Muscle layer of colon (tissue), 2 donors: ENCODE measurements around the gene ARID4B.

Experiments used
- H3K27ac ChIP-seq: one replicate; pipeline ENCODE4 v1.7.0; 2013; ENCODE audit warnings: low read depth, mild to moderate bottlenecking, low read length, moderate library complexity
- H3K27me3 ChIP-seq, 2 donors: one replicate each; pipeline ENCODE4 v1.7.0; 2013; ENCODE audit warnings: low read length in 2 of 2, mild to moderate bottlenecking in 2 of 2; ENCODE audit not compliant: insufficient read depth in 2 of 2, control insufficient read depth in 1 of 2
- H3K36me3 ChIP-seq: one replicate; pipeline ENCODE4 v1.7.0; 2013; ENCODE audit warnings: mild to moderate bottlenecking, low read length; ENCODE audit not compliant: insufficient read depth
- H3K4me1 ChIP-seq: one replicate; pipeline ENCODE4 v1.7.0; 2013; ENCODE audit warnings: mild to moderate bottlenecking, low read length; ENCODE audit not compliant: insufficient read depth
- H3K4me3 ChIP-seq, 2 donors: one replicate each; pipeline ENCODE4 v1.7.0; 2013; ENCODE audit warnings: low read length in 2 of 2, low read depth in 1 of 2, mild to moderate bottlenecking in 1 of 2, moderate library complexity in 1 of 2
- H3K9ac ChIP-seq: one replicate; pipeline ENCODE4 v1.7.0; 2013; ENCODE audit warnings: low read length
- H3K9me3 ChIP-seq: one replicate; pipeline ENCODE4 v1.7.0; 2013; ENCODE audit warnings: mild to moderate bottlenecking, low read length
- donor health status: abdominal sarcoma.
- donor health status: Adenocarcinoma of cecum.

Gene ARID4B

GRCh38 chr1:235130766-235131270, 197.2 kb downstream of the ARID4B start:
- Histone ChIP-seq H3K27ac (no peak overlapping the region), H3K4me1 (peaks cover 16% of the 10 kb centered on the region), H3K9me3 (no peaks in the 10 kb centered on the region), H3K36me3 (peaks cover 15% of the 10 kb centered on the region), H3K27me3 (no peaks in the 10 kb centered on the region), H3K9ac (no peak overlapping the region), H3K4me3 (no peak overlapping the region)

DNA sequence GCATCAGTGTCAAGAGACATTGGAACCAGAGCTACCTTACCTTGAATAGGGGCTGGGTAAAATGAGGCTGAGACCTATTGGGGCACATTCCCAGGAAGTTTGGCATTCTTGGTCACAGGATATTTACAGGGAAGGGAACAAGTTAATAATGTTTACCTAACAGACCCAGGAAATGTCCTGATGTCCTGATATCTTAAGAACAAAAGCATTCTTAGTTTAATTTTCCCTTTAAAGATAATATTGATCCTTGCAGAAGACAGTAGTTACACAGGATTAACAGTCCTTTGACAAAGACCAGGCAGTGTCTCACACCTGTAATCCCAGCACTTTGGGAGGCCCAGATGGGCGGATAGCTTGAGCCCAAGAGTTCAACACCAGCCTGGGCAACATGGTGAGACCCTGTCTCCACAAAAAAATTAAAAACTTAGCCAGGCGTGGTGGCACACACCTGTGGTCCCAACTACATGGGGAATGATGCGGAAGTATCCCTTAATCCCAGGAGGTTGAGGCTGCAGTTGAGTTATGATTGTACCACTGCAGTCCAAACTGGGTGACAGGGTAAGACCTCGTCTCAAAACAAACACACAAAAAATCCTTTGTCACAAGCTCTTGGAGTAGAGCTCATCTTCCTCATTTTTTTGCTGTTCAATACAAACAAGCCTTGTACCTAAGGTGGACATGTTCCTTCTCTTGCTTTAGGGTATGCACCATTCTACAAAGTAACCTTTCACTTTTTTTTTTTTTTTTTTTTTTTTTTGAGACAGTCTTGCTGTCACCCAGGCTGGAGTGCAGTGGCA, 198.0 kb downstream of the ARID4B start:
- H3K9me3 ChIP-seq: no peaks in the 10 kb centered on the region
- peaks cover 16% of the 10 kb centered on the region for H3K4me1 ChIP-seq
- no peak overlapping the region for H3K4me3 ChIP-seq
- H3K27ac ChIP-seq: no peak overlapping the region
- H3K27me3 ChIP-seq: no peaks in the 10 kb centered on the region
- peaks cover 8% of the 10 kb centered on the region for H3K36me3 ChIP-seq
- H3K9ac ChIP-seq: no peak overlapping the region

DNA sequence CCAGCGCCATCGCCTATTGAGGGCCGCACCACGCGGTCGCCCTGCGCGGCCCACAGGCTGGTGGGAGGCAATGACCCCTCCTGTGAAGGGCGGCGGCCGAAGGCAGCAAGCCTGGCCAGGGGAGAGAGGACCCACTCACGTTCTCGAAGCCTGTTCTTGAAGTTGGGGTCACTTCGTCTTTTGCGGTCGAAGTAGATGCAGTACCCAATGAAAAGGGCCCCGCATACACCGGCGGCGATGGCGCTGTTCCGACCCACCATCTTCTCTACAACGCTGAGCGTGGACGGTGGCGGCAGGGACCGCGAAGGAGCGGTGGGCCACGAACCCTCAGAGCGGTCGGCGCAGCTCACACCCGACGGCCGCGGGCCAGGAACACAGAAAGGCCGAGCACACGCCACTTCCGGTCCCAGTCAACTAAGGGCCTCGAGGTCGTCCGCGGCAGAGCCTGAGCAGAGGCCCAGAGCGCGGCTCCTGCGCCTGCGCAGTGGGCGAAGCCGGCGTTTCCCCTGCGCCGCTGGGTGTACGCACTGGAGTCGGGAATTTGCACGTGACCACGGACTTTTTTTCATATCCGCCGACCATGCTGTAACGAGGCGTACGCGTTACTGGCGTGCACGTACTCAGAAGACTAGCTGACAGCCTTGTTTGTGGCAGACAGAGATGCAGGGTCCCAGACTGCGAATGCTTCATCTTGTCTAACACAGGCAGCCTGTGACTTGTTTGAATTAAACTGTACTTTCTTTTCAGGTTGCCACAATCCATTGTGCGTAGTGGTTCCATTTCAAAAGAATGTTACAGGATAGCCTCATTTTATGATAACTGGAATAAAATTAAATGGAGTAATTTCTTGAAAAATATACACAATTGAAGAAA, 199.3 kb downstream of the ARID4B start, which contains the start of gene TOMM20:
Gene TOMM20 (minus strand): TSS at position 382 of the 873 bp plus-strand sequence. CDS start 122 bp downstream, at position 260.
- Histone ChIP-seq H3K27ac (peak within 1 kb of the TSS; percentile 90), H3K27me3 (no peaks in the 10 kb centered on the region), H3K4me1 (peaks cover 16% of the 10 kb centered on the region), H3K9ac (peak within 1 kb of the TSS; percentile 79), H3K9me3 (no peaks in the 10 kb centered on the region), H3K4me3 (peak within 1 kb of the TSS; percentile 90 to 95), H3K36me3 (peaks cover 8% of the 10 kb centered on the region)

- H3K9me3 ChIP-seq: no peaks in the 10 kb centered on the region
- peaks cover 16% of the 10 kb centered on the region for H3K4me1 ChIP-seq
- H3K27me3 ChIP-seq: no peaks in the 10 kb centered on the region
Observed at GRCh38 chr1:235127732-235128455, 200.1 kb downstream of the ARID4B start.

DNA sequence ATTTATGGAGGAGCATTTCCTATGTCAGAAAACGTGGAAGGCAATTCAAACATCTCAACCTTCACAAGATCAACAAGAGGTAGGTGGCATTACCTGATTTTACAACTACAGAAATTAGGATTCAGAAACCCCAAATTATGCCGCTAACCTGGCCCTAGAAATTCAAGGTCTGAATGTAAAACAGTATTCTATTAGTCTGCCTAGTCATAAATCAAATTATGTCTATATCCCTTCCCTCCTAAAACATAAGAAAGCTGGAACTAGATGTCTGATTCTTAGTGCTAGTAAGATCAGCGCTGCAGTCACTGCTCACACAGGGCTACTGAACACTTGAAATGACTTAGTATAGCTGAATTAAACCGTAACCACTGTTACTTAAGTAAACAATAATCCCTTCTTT, 200.8 kb downstream of the ARID4B start:
- Histone ChIP-seq H3K36me3 (no peaks in the 10 kb centered on the region), H3K4me3 (peak overlapping the region; percentile 90 to 95), H3K4me1 (peaks cover 23% of the 10 kb centered on the region), H3K27me3 (no peaks in the 10 kb centered on the region), H3K27ac (no peak overlapping the region), H3K9me3 (no peaks in the 10 kb centered on the region), H3K9ac (peak overlapping the region; percentile 79)

More at GRCh38 chr1:235127732-235128455, 200.1 kb downstream of the ARID4B start:
- Histone ChIP-seq H3K27ac (peak overlapping the region; percentile 86), H3K36me3 (peaks cover 3% of the 10 kb centered on the region), H3K4me3 (peak overlapping the region; percentile 90 to 95), H3K9ac (peak overlapping the region; percentile 79)

- Histone ChIP-seq H3K36me3 (peaks cover 20% of the 10 kb centered on the region), H3K9me3 (no peaks in the 10 kb centered on the region), H3K4me3 (no peak overlapping the region), H3K27ac (no peak overlapping the region), H3K9ac (no peak overlapping the region), H3K4me1 (peaks cover 23% of the 10 kb centered on the region), H3K27me3 (no peaks in the 10 kb centered on the region)
Observed at GRCh38 chr1:235124665-235125064, 203.3 kb downstream of the ARID4B start.

DNA sequence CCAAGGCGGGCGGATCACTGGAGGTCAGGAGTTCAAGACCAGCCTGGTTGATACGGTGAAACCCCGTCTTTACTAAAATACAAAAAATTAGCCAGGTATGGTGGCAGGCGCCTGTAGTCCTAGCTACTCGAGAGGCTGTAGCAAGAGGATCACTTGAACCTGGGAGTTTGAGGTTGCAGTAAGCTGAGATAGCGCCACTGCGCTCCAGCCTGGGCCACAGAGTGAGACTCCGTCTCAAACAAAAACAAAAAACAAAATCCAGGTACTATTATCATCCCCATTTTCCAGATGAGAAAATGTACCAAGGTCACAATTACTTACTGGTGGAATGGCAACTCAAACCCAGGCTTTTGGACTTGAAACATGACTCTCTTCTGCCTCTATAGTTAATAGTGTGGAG, 203.9 kb downstream of the ARID4B start:
- no peaks in the 10 kb centered on the region for H3K9me3 ChIP-seq
- no peaks in the 10 kb centered on the region for H3K27me3 ChIP-seq
- H3K4me3 ChIP-seq: no peak overlapping the region
- H3K4me1 ChIP-seq: peaks cover 22% of the 10 kb centered on the region
- H3K27ac ChIP-seq: no peak overlapping the region
- H3K36me3 ChIP-seq: peaks cover 26% of the 10 kb centered on the region
- no peak overlapping the region for H3K9ac ChIP-seq

- Histone ChIP-seq H3K4me1 (peaks cover 16% of the 10 kb centered on the region), H3K4me3 (no peak overlapping the region), H3K9ac (no peak overlapping the region), H3K27me3 (no peaks in the 10 kb centered on the region), H3K9me3 (no peaks in the 10 kb centered on the region), H3K27ac (no peak overlapping the region), H3K36me3 (peaks cover 43% of the 10 kb centered on the region)
Observed at GRCh38 chr1:235122348-235122747, 205.6 kb downstream of the ARID4B start.
